ENCODE measurements around the gene NYNRIN. TPM values are rescaled to one million over a fixed set of nuclear protein-coding genes. Genes with fewer than 3 reads are reported as not detected.

Gene NYNRIN
- total and polyA plus RNA-seq, 2 experiments from 2014 or later = 3.1 to 20.0 TPM

GRCh38 chr14:24465805-24466204 lies 67.0 kb downstream of the NYNRIN start (continued):
- TF ChIP-seq ZNF462 (CRISPR knock-in tag; IDR thresholded peaks at IDR 0.05) = no peak

Small RNA genes lying within 50 kb of the gene (small RNA-seq; reads per million reads assigned to genes)
- gene RF00026 (ENCODE audit: low replicate concordance) = not detected

Other genes starting within 250 kb of the NYNRIN start
- 8.2 and 9.2 TPM in 2 replicates for gene IRF9, start 237.7 kb upstream of the NYNRIN start, total RNA-seq (2014; rRNA removed; shearing (Covaris generic))
- gene IRF9, start 237.7 kb upstream of the NYNRIN start, polyA plus RNA-seq (2016; fragmentation: Nextera tagmentation; extraction: Ambion mirVana) = 8.4 and 11.1 TPM in 2 replicates
- gene REC8, start 226.9 kb upstream of the NYNRIN start, total RNA-seq (2014; rRNA removed; shearing (Covaris generic)) = 23.6 and 25.7 TPM in 2 replicates
- gene REC8, start 226.9 kb upstream of the NYNRIN start, polyA plus RNA-seq (2016; fragmentation: Nextera tagmentation; extraction: Ambion mirVana) = 36.8 and 38.8 TPM in 2 replicates
- gene IPO4, start 210.2 kb upstream of the NYNRIN start, total RNA-seq (2014; rRNA removed; shearing (Covaris generic)) = 84.2 and 105 TPM in 2 replicates
- 34.2 and 34.3 TPM in 2 replicates for gene IPO4, start 210.2 kb upstream of the NYNRIN start, polyA plus RNA-seq (2016; fragmentation: Nextera tagmentation; extraction: Ambion mirVana)
- gene TM9SF1, start 203.6 kb upstream of the NYNRIN start, total RNA-seq (2014; rRNA removed; shearing (Covaris generic)) = 25.6 and 27.5 TPM in 2 replicates
- 10.7 and 12.6 TPM in 2 replicates for gene TM9SF1, start 203.6 kb upstream of the NYNRIN start, polyA plus RNA-seq (2016; fragmentation: Nextera tagmentation; extraction: Ambion mirVana)
- gene TSSK4, start 193.3 kb upstream of the NYNRIN start, total RNA-seq (2014; rRNA removed; shearing (Covaris generic)) = 0.66 and 1.0 TPM in 2 replicates
- gene TSSK4, start 193.3 kb upstream of the NYNRIN start, polyA plus RNA-seq (2016; fragmentation: Nextera tagmentation; extraction: Ambion mirVana) = 0.70 and 0.84 TPM in 2 replicates
- gene CHMP4A, start 185.5 kb upstream of the NYNRIN start, total RNA-seq (2014; rRNA removed; shearing (Covaris generic)) = 10.6 and 19.3 TPM in 2 replicates
- 30.1 and 36.9 TPM in 2 replicates for gene CHMP4A, start 185.5 kb upstream of the NYNRIN start, polyA plus RNA-seq (2016; fragmentation: Nextera tagmentation; extraction: Ambion mirVana)
- 9.6 and 9.8 TPM in 2 replicates for gene MDP1, start 182.9 kb upstream of the NYNRIN start, total RNA-seq (2014; rRNA removed; shearing (Covaris generic))
- 24.7 and 31.1 TPM in 2 replicates for gene MDP1, start 182.9 kb upstream of the NYNRIN start, polyA plus RNA-seq (2016; fragmentation: Nextera tagmentation; extraction: Ambion mirVana)
- gene NEDD8, start 166.6 kb upstream of the NYNRIN start, total RNA-seq (2014; rRNA removed; shearing (Covaris generic)) = 130 and 172 TPM in 2 replicates
- 401 and 418 TPM in 2 replicates for gene NEDD8, start 166.6 kb upstream of the NYNRIN start, polyA plus RNA-seq (2016; fragmentation: Nextera tagmentation; extraction: Ambion mirVana)
- gene GMPR2, start 166.1 kb upstream of the NYNRIN start, total RNA-seq (2014; rRNA removed; shearing (Covaris generic)) = 60.6 and 67.0 TPM in 2 replicates
- 70.6 TPM in 2 replicates for gene GMPR2, start 166.1 kb upstream of the NYNRIN start, polyA plus RNA-seq (2016; fragmentation: Nextera tagmentation; extraction: Ambion mirVana)
- 24.6 and 36.0 TPM in 2 replicates for gene TINF2, start 156.4 kb upstream of the NYNRIN start, total RNA-seq (2014; rRNA removed; shearing (Covaris generic))
- 22.0 and 24.1 TPM in 2 replicates for gene TINF2, start 156.4 kb upstream of the NYNRIN start, polyA plus RNA-seq (2016; fragmentation: Nextera tagmentation; extraction: Ambion mirVana)
- 0.39 and 0.63 TPM in 2 replicates for gene TGM1, start 135.8 kb upstream of the NYNRIN start, total RNA-seq (2014; rRNA removed; shearing (Covaris generic))
- gene TGM1, start 135.8 kb upstream of the NYNRIN start, polyA plus RNA-seq (2016; fragmentation: Nextera tagmentation; extraction: Ambion mirVana) = 0.31 and 0.42 TPM in 2 replicates
- 18.8 and 20.7 TPM in 2 replicates for gene RABGGTA, start 127.4 kb upstream of the NYNRIN start, total RNA-seq (2014; rRNA removed; shearing (Covaris generic))
- gene RABGGTA, start 127.4 kb upstream of the NYNRIN start, polyA plus RNA-seq (2016; fragmentation: Nextera tagmentation; extraction: Ambion mirVana) = 17.6 and 25.2 TPM in 2 replicates
- gene DHRS1, start 99.2 kb upstream of the NYNRIN start, total RNA-seq (2014; rRNA removed; shearing (Covaris generic)) = 15.4 and 22.7 TPM in 2 replicates
- 15.0 and 15.4 TPM in 2 replicates for gene DHRS1, start 99.2 kb upstream of the NYNRIN start, polyA plus RNA-seq (2016; fragmentation: Nextera tagmentation; extraction: Ambion mirVana)
- gene NOP9, start 99.2 kb upstream of the NYNRIN start, total RNA-seq (2014; rRNA removed; shearing (Covaris generic)) = 32.4 and 32.8 TPM in 2 replicates
- gene NOP9, start 99.2 kb upstream of the NYNRIN start, polyA plus RNA-seq (2016; fragmentation: Nextera tagmentation; extraction: Ambion mirVana) = 7.9 and 8.2 TPM in 2 replicates
- 4.6 and 8.9 TPM in 2 replicates for gene CIDEB, start 91.0 kb upstream of the NYNRIN start, total RNA-seq (2014; rRNA removed; shearing (Covaris generic))
- gene CIDEB, start 91.0 kb upstream of the NYNRIN start, polyA plus RNA-seq (2016; fragmentation: Nextera tagmentation; extraction: Ambion mirVana) = 3.4 and 5.0 TPM in 2 replicates
- gene LTB4R2, start 88.9 kb upstream of the NYNRIN start, total RNA-seq (2014; rRNA removed; shearing (Covaris generic)) = 6.4 and 12.6 TPM in 2 replicates
- 0.40 and 0.47 TPM in 2 replicates for gene LTB4R2, start 88.9 kb upstream of the NYNRIN start, polyA plus RNA-seq (2016; fragmentation: Nextera tagmentation; extraction: Ambion mirVana)
- gene LTB4R, start 87.5 kb upstream of the NYNRIN start, total RNA-seq (2014; rRNA removed; shearing (Covaris generic)) = 4.7 and 7.9 TPM in 2 replicates
- gene LTB4R, start 87.5 kb upstream of the NYNRIN start, polyA plus RNA-seq (2016; fragmentation: Nextera tagmentation; extraction: Ambion mirVana) = 2.1 TPM in 2 replicates
- gene ADCY4, start 63.9 kb upstream of the NYNRIN start, total RNA-seq (2014; rRNA removed; shearing (Covaris generic)) = 0.10 and 1.5 TPM in 2 replicates
- 0.40 and 0.68 TPM in 2 replicates for gene ADCY4, start 63.9 kb upstream of the NYNRIN start, polyA plus RNA-seq (2016; fragmentation: Nextera tagmentation; extraction: Ambion mirVana)
- gene RIPK3, start 59.0 kb upstream of the NYNRIN start, total RNA-seq (2014; rRNA removed; shearing (Covaris generic)) = 0.16 and 1.5 TPM in 2 replicates
- gene RIPK3, start 59.0 kb upstream of the NYNRIN start, polyA plus RNA-seq (2016; fragmentation: Nextera tagmentation; extraction: Ambion mirVana) = 0.31 and 0.32 TPM in 2 replicates
- 20.7 and 26.6 TPM in 2 replicates for gene NFATC4, start 30.8 kb upstream of the NYNRIN start, total RNA-seq (2014; rRNA removed; shearing (Covaris generic))
- gene NFATC4, start 30.8 kb upstream of the NYNRIN start, polyA plus RNA-seq (2016; fragmentation: Nextera tagmentation; extraction: Ambion mirVana) = 16.7 and 20.9 TPM in 2 replicates
- gene CBLN3, start 30.7 kb downstream of the NYNRIN start, total RNA-seq (2014; rRNA removed; shearing (Covaris generic)) = 0.07 TPM in 1 of 2 replicates, not detected in the other
- 0.19 and 0.23 TPM in 2 replicates for gene CBLN3, start 30.7 kb downstream of the NYNRIN start, polyA plus RNA-seq (2016; fragmentation: Nextera tagmentation; extraction: Ambion mirVana)
- 21.9 and 28.1 TPM in 2 replicates for gene KHNYN, start 31.0 kb downstream of the NYNRIN start, total RNA-seq (2014; rRNA removed; shearing (Covaris generic))
- 2.1 and 2.7 TPM in 2 replicates for gene KHNYN, start 31.0 kb downstream of the NYNRIN start, polyA plus RNA-seq (2016; fragmentation: Nextera tagmentation; extraction: Ambion mirVana)
- 9.0 and 22.9 TPM in 2 replicates for gene SDR39U1, start 43.8 kb downstream of the NYNRIN start, total RNA-seq (2014; rRNA removed; shearing (Covaris generic))
- 60.6 and 66.5 TPM in 2 replicates for gene SDR39U1, start 43.8 kb downstream of the NYNRIN start, polyA plus RNA-seq (2016; fragmentation: Nextera tagmentation; extraction: Ambion mirVana)
- not detected in 2 replicates for gene CMA1, start 109.3 kb downstream of the NYNRIN start, total RNA-seq (2014; rRNA removed; shearing (Covaris generic))
- gene CMA1, start 109.3 kb downstream of the NYNRIN start, polyA plus RNA-seq (2016; fragmentation: Nextera tagmentation; extraction: Ambion mirVana) = not detected in 2 replicates
- gene CTSG, start 177.2 kb downstream of the NYNRIN start, total RNA-seq (2014; rRNA removed; shearing (Covaris generic)) = not detected in 2 replicates
- gene CTSG, start 177.2 kb downstream of the NYNRIN start, polyA plus RNA-seq (2016; fragmentation: Nextera tagmentation; extraction: Ambion mirVana) = not detected in 2 replicates
- not detected in 2 replicates for gene GZMH, start 210.7 kb downstream of the NYNRIN start, total RNA-seq (2014; rRNA removed; shearing (Covaris generic))
- gene GZMH, start 210.7 kb downstream of the NYNRIN start, polyA plus RNA-seq (2016; fragmentation: Nextera tagmentation; extraction: Ambion mirVana) = not detected in 2 replicates
- not detected in 2 replicates for gene GZMB, start 235.2 kb downstream of the NYNRIN start, total RNA-seq (2014; rRNA removed; shearing (Covaris generic))
- not detected in 2 replicates for gene GZMB, start 235.2 kb downstream of the NYNRIN start, polyA plus RNA-seq (2016; fragmentation: Nextera tagmentation; extraction: Ambion mirVana)

Data from GM23338 (cell line).